HG03520 (cell line): ENCODE data around the gene ATG4C.

Source experiments
- ATAC-seq: cut with Tn5 transposase; IDR thresholded peaks from one replicate; pipeline ENCODE4 v1.9.1; 2021; ENCODE audit warnings: mild to moderate bottlenecking, moderate library complexity; ENCODE audit not compliant: unreplicated experiment

The ATG4C gene

DNA sequence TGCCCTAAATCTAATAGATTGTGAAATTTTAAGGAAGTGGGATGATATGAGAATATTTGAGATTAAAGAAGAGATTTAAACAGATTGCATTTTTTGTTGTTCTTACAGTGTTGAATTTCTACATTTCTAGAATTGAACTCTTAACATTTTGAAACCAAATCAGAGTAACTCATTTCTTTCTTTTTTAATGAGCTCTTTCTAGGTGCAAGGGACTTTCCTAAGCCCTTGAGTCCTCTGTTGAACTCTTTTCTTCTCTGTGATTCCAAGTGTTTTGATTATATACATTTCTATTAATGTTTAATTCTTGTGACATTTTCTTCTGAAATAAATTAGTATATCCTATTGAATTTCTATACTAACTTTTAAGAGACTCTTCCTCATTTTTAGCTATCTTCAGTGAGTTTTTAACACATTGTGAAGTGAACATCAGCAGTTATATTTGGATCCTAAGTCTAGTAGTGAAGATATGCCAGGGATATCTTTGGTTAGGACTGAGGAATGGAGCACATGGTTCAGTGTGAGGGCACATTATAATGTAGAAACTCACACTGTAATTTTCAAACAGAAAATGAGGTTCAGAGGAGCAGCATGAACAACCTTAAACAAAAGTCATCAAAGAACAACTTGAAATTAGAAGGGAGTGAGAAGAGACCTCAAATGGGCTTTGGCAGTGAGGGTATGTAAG lies 53.1 kb downstream of the ATG4C start:
- ATAC-seq: no peak

DNA sequence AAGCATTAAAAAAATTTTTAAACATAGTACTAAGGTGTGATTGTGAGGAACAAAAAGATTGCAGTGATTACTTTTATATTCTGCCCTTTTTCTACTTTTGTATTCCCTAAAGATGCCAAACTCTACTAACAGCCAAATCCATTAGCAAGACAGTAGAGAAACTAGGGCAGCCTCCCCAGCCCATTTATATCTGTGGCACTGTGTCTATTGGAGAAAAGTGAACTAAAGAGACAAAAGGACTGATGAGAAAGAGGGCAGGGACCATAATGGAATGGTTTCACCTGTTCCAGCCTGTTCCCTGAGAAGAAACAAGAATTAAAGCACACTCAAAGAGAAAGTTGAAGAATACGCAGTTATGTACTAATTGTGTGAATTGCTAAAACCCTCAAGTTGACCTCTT lies 56.6 kb downstream of the ATG4C start:
- no peak for ATAC-seq

DNA sequence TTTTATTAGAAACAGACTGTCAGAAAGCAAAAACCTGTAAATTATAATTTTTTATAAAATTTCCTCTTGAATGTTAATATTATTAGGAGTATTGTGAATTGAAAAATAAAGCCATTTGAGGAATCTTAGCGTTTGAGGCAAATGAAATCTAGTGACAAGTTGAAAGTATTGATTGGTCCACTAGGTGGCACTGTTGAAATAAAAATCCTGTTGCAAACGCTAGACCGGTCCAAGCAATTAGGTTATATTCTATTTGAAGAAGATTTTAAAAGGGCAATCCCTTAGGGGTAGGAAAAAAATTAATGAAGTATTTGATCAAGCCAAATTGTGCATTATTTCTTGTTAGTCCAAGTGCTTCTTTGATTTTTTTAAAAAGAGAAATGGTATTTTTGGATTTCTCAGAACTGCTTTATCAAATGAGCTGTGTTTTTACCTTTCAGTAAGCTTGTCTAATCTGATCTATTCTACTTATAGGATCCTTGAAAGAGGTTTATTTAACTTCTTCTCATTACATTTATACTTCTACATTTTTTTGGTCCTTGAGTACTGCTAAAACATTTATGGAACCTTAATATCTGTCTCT lies 57.7 kb downstream of the ATG4C start:
- ATAC-seq: peak; percentile 55

GRCh38 chr1:62844030-62844429 lies 60.1 kb downstream of the ATG4C start:
- no peak for ATAC-seq

- ATAC-seq: no peak
These were observed 65.1 kb downstream of the ATG4C start for GRCh38 chr1:62849031-62849430.

DNA sequence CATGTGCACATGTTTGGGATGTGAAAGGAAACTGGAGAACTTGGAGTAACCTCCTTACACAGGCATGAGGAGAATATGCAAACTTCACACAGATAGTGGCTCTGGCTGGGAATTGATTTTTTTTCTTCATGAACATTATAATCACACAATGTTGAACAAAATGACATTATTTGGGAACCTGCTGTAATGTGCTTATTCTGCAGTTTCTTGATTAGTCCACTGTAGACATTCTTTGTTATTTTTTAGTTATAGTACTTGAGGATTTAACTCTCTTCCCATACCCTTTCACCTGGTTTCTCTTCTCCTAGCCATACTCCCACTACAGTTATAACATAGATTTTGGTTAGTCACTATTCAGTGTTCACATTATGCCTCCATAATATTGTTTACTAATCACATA lies 68.3 kb downstream of the ATG4C start:
- no peak for ATAC-seq

DNA sequence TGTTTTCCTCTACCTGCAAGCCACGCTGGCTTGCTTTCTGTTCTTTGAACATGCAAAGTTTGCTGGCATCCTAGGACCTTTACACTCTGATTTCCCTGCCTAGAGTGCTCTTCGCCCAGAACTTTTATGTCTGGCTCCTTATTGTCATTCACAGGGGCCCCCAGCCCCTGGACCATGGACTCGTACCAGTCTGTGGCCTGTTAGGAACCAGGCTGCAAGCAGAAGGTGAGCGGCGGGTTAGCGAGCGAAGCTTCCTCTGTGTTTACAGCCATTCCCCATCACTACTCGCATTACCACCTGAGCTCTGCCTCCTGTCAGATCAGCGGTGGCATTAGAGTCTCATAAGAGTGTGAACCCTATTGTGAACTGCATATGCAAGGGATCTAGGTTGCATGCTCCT lies 73.0 kb downstream of the ATG4C start:
- ATAC-seq: no peak

DNA sequence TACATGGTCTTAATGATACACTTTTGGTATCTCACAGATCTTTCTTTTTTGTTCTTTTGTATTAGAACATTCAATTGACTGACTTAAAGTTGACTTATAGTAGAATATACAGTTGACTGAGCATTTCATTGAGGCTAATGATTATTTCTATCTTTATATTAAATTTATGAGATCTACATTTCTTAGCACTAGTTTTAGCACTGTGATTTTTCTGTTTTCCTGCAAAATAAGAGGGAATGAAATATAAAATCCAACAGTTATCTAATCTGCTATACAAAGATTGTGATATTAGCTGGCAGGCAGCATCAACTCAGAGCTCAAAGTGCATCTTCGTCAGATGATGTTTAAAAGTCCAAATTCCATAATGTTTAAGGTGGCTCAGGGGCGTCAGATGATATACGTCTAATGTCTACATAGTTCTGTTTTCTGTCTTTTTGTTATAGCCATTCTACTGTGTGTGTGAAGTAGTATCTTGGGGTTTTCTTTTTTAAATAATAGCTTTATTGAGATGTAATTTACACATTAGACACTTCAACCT lies 85.4 kb downstream of the ATG4C start:
- ATAC-seq: no peak

DNA sequence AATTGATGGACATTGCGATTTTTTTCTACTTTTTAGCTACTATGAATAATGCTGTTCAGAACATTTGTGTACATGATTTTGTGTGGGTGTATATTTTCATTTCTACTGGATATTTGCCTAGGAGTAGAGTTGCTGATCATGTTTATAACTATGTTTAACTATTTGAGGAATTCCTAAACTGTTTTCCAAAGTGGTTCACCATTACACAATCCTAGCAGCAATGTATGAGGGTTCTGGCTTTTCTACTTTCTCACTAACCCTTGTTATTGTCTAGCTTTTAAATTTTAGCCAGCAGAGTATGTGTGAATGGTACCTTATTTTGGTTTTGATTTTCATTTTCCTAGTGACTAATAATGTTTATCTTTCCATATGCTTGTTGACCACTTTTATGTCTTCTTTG lies 86.2 kb downstream of the ATG4C start:
- ATAC-seq: no peak

- no peak for ATAC-seq
These were observed 91.7 kb downstream of the ATG4C start for GRCh38 chr1:62875676-62876075.

GRCh38 chr1:62876535-62876934 lies 92.6 kb downstream of the ATG4C start:
- no peak for ATAC-seq

DNA sequence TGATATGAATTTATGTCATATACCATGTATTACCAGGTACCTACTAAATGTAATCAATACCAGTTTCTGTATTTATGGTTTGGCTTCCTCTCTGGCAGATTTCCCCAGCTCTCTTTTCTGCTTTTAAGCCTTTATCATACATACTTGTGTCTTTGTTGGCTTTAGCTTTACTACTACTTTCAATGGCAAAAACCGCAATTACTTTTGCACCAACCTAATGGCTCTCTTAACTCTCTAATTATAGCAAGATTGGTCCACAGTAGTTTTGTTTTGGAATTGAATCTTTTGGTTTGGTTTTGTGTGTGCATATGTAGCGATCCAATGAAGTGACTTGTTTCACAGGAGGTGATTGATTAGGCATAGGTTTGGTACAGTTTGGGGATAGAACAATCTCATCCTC lies 93.6 kb downstream of the ATG4C start:
- ATAC-seq: no peak

DNA sequence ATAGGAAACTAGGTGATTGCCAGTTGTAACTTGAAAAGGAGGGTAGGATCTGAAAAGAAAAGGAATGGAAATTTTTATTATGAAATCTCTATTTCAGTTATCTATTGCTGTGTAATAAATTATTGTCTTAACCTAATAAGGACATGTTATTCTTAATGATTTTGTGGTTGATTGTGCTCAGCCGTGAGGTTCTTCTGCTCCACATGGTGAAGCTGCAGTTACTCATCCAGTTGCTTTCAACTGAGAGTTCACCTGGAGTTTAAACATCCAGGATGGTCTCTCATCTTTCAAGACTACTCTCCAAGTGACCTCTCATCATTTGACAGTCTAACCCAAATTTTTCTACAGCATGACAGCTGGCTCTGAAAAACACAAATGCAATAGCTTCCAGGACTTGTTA lies 96.0 kb downstream of the ATG4C start:
- ATAC-seq: no peak

- ATAC-seq: no peak
These were observed 98.5 kb downstream of the ATG4C start for GRCh38 chr1:62882201-62883104.

- ATAC-seq: no peak
These were observed 100.3 kb downstream of the ATG4C start for GRCh38 chr1:62884156-62884740.

- no peak for ATAC-seq
These were observed 104.0 kb downstream of the ATG4C start for GRCh38 chr1:62887799-62888507.

DNA sequence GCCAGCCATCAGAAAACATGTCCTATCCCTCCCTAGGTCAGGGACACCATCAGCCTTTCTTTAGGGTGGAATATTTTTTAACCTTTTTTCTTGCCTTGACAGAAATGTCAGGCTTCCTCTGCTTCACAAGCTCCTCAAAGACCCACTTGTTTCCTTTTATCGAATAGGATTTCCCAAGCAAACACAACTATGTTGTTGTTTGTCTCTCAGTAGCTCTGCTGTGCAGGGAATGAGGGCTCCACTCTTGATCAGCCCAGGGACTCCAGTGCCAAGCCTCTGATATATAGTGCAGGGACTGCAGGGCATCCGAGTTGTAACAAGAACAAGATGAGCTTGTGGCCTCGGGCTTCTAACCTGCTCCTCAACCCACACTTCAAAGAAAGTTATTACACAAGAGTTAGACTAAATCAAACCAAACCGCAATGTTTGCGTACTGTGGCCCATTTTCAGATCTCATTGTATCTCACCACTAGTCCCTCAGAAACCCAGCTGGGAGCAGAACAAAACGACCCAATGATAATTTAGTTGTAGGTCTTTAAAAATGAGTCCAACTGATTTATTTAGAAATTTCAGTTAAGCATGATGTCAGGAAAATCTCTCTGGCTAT lies 108.1 kb downstream of the ATG4C start:
- no peak for ATAC-seq

- no peak for ATAC-seq
These were observed 113.9 kb downstream of the ATG4C start for GRCh38 chr1:62897788-62898187.

GRCh38 chr1:62900566-62900965 lies 116.6 kb downstream of the ATG4C start:
- ATAC-seq: no peak

GRCh38 chr1:62901650-62902049 lies 117.7 kb downstream of the ATG4C start:
- ATAC-seq: no peak
